Uterus (tissue), 4 donors: Measurements from ENCODE around the gene KLF16. TPM values are rescaled to one million over a fixed set of nuclear protein-coding genes. Genes with fewer than 3 reads are reported as not detected.
"Not testable (repeated sequence)": the region's sequence is repeated elsewhere in the genome, so short reads cannot be mapped to it uniquely, and the experiment has no call there.

Experiments
- DNase-seq, 2 donors: peaks; one replicate each; pipeline ENCODE4 v3.0.0-alpha.2; 2019 to 2020
- H3K27ac ChIP-seq, 2 donors: fragments of 200-600 bp; sonication (generic); 1 replicate in 1 of 2; 2 replicates in 1 of 2; pipeline ENCODE4 v1.5.1; 2016 to 2018
- H3K27me3 ChIP-seq, 2 donors: fragments of 200-600 bp; sonication (generic); one replicate each; pipeline ENCODE4 v1.5.1; 2018 to 2019; ENCODE audit warnings: control low read depth in 1 of 2
- H3K36me3 ChIP-seq, 2 donors: fragments of 200-600 bp; sonication (generic); one replicate each; pipeline ENCODE4 v1.5.1; 2019; ENCODE audit warnings: control low read depth in 1 of 2
- H3K4me1 ChIP-seq, 2 donors: fragments of 200-600 bp; sonication (generic); one replicate each; pipeline ENCODE4 v1.5.1; 2018 to 2019; ENCODE audit warnings: control low read depth in 1 of 2
- H3K4me3 ChIP-seq, 2 donors: fragments of 200-600 bp; sonication (generic); 1 replicate in 1 of 2; 2 replicates in 1 of 2; pipeline ENCODE4 v1.5.1; 2018 to 2019; ENCODE audit warnings: mild to moderate bottlenecking in 1 of 2
- H3K9me3 ChIP-seq, 2 donors: fragments of 200-600 bp; sonication (generic); one replicate each; pipeline ENCODE4 v1.5.1; 2019; ENCODE audit warnings: control low read depth in 1 of 2
- POLR2A ChIP-seq, 2 donors: fragments of 450-650 bp; IDR thresholded peaks; one replicate each; pipeline ENCODE4 v1.6.1; 2016; ENCODE audit warnings: antibody characterized with exemption in 2 of 2, mild to moderate bottlenecking in 1 of 2, moderate library complexity in 1 of 2
- intact Hi-C: fragments of 100-400 bp; cut with DNase I; formaldehyde crosslinking; loops from one replicate; pipeline ENCODE4 v1.15.1; 2023; ENCODE audit warnings: low total_unique reads
- total RNA-seq, 4 donors: library from RNA; depleted of rRNA in 3 of 4; stranded (reverse); fragments of >200 nt in 3 of 4; gene quantifications; one replicate each; pipeline versions ENCODE4 v1.1.0 to v1.2.4, GENCODE V29; 2014 to 2023
- TF ChIP-seq, protein P1 (sequence below), 4 experiments: fragments of 200-600 bp in 2 of 4; fragments of 450-650 bp in 2 of 4; sonication (generic) in 2 of 4; IDR thresholded peaks; one replicate each; pipeline ENCODE4 v1.5.1; 2016 to 2019; ENCODE audit warnings: antibody characterized with exemption in 4 of 4, mild to moderate bottlenecking in 2 of 4, moderate library complexity in 1 of 4
- donor health status: DM: yes; HTN: yes; CAD: no.

The KLF16 gene
- total RNA-seq, 4 donors from 2014 or later = 0.26 to 17.7 (median 3.9) TPM; not detected in 1

GRCh38 chr19:1884291-1884718, 20.9 kb upstream of the KLF16 start:
- TF ChIP-seq POLR2A (IDR thresholded peaks at IDR 0.05) = no peak
- TF ChIP-seq, protein P1, sequence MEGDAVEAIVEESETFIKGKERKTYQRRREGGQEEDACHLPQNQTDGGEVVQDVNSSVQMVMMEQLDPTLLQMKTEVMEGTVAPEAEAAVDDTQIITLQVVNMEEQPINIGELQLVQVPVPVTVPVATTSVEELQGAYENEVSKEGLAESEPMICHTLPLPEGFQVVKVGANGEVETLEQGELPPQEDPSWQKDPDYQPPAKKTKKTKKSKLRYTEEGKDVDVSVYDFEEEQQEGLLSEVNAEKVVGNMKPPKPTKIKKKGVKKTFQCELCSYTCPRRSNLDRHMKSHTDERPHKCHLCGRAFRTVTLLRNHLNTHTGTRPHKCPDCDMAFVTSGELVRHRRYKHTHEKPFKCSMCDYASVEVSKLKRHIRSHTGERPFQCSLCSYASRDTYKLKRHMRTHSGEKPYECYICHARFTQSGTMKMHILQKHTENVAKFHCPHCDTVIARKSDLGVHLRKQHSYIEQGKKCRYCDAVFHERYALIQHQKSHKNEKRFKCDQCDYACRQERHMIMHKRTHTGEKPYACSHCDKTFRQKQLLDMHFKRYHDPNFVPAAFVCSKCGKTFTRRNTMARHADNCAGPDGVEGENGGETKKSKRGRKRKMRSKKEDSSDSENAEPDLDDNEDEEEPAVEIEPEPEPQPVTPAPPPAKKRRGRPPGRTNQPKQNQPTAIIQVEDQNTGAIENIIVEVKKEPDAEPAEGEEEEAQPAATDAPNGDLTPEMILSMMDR (IDR thresholded peaks at IDR 0.05) = no peak
- peak overlapping the region; percentile 73 to 87 for H3K27ac ChIP-seq
- H3K4me3 ChIP-seq = peak overlapping the region; percentile 69 to 95
- H3K4me1 ChIP-seq = peaks cover 0 to 30% of the 10 kb centered on the region in 2 donors
- no peak for DNase-seq
- intact Hi-C loops = no loop called here
- H3K9me3 ChIP-seq = no peaks in the 10 kb centered on the region
- no peaks in the 10 kb centered on the region for H3K36me3 ChIP-seq
- no peaks in the 10 kb centered on the region for H3K27me3 ChIP-seq

GRCh38 chr19:1883784-1884183, 20.4 kb upstream of the KLF16 start:
- intact Hi-C loops = no loop called here
- H3K4me3 ChIP-seq = peak overlapping the region; percentile 69 to 95
- H3K27me3 ChIP-seq = no peaks in the 10 kb centered on the region
- no peaks in the 10 kb centered on the region for H3K9me3 ChIP-seq
- no peak for DNase-seq
- H3K27ac ChIP-seq = peak overlapping the region in 1 of 2 donors; percentile 87
- H3K4me1 ChIP-seq = peaks cover 0 to 30% of the 10 kb centered on the region in 2 donors
- TF ChIP-seq POLR2A (IDR thresholded peaks at IDR 0.05) = no peak
- TF ChIP-seq, protein P1 (IDR thresholded peaks at IDR 0.05) = no peak
- H3K36me3 ChIP-seq = no peaks in the 10 kb centered on the region

DNA sequence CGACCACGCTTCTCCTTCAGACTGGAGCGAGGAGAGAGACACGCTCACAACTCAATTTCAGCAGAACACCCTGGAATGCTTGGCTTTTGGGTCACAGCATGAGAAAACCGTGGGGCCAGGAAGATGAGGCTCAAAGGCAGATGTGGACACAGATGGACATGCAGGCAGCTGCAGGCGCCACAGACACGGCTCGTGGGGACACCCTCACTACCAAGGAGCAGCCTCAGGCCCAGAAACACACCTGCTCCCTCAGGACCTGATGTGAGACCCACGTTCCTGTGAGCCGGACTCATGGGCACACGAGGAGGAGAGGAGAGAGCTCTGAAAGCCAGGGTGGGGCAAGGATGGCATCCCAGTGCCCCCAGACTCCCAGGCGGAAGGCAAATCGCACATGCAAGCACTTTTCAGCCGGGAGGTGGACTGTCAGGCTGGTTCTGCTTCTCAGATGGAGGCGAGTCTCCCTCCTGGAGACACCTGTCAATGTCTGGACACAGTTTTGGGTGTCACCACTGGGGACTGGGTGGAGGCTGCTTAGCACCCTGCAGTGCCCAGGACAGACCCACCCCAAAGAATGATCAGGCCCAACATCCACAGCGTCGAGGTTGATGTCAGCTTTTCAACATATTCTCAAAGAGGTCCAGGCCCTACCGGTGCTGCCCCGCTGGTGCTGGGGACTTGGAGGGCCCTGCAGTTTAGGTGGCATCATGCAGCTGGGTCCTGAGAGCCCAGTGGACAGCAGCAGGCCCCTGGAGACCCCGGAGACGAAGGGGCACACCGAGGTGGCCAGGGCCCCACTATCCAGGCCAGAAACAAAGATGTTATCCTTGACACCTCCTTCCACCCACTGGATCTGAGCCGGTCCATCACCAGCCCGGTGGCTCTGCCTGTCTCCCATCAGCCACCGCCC, 19.7 kb upstream of the KLF16 start:
- peaks cover 0 to 30% of the 10 kb centered on the region in 2 donors for H3K4me1 ChIP-seq
- no peaks in the 10 kb centered on the region for H3K27me3 ChIP-seq
- peak overlapping the region; percentile 10 to 87 for H3K27ac ChIP-seq
- intact Hi-C loops = no loop called here
- no peaks in the 10 kb centered on the region for H3K9me3 ChIP-seq
- no peak for TF ChIP-seq POLR2A (IDR thresholded peaks at IDR 0.05)
- TF ChIP-seq, protein P1 (IDR thresholded peaks at IDR 0.05) = no peak
- H3K4me3 ChIP-seq = peak overlapping the region in 1 of 2 donors; percentile 3
- H3K36me3 ChIP-seq = no peaks in the 10 kb centered on the region
- no peak for DNase-seq

- H3K4me3 ChIP-seq = no peak overlapping the region
- intact Hi-C loops = no loop called here
- no peak for DNase-seq
- H3K36me3 ChIP-seq = no peaks in the 10 kb centered on the region
- TF ChIP-seq, protein P1 (IDR thresholded peaks at IDR 0.05) = no peak
- no peak for TF ChIP-seq POLR2A (IDR thresholded peaks at IDR 0.05)
- H3K27me3 ChIP-seq = no peaks in the 10 kb centered on the region
- H3K4me1 ChIP-seq = peaks cover 0 to 30% of the 10 kb centered on the region in 2 donors
- no peaks in the 10 kb centered on the region for H3K9me3 ChIP-seq
- H3K27ac ChIP-seq = peak overlapping the region; percentile 30 to 87
These were observed 18.9 kb upstream of the KLF16 start for GRCh38 chr19:1882089-1882785.

DNA sequence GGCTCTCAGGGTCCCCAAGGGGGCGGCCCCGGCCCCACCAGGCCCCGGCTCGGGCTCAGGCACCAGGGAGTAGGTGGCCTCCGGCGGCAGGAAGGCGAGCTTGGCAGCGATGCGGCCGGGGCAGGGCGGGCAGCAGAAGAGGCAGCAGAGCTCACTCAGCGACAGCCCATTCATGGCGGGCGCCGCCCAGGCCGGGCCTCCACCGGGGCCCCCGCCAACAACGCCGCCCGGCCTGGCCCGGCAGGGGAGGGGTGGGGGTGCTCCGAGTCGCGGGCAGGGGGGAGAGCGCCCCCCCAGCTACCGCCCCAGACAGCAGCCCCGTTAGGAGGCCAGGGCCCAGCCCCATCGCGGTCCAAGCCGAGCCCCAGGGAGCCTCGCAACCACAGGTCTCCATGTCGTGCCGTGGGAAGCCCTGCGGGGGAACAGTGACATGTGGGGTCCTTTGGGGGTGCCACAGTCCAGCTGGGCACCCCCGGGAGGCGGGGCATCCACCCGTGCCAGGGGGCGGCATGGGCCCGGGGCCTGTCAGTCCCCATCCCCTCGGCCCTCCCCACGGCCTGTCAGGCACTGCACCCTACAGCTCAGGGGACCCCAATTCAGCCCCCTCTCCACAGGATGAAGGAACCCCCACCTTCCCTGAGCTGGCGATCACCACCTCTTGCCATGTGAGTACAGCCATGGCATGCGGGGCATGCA, 18.2 kb upstream of the KLF16 start:
- H3K9me3 ChIP-seq, DNase-seq, H3K4me3 ChIP-seq, H3K36me3 ChIP-seq, intact Hi-C loops, H3K27me3 ChIP-seq: not testable (repeated sequence)
- H3K27ac ChIP-seq = peak overlapping the region; percentile 30 to 87
- H3K4me1 ChIP-seq = peaks cover 0 to 34% of the 10 kb centered on the region in 2 donors
